Stimulated activated CD4-positive, alpha-beta T cell treated with anti-CD3 and anti-CD28 coated beads, Interleukin-15, amount 100 ng/mL, for 1 hour (primary cell): ENCODE data around the gene SPTB.

ENCODE experiments used
- DNase-seq, 2 donors: peaks; one replicate each; pipeline ENCODE4 v3.0.0-alpha.2; 2020; ENCODE audit warnings: low read depth in 1 of 2, low spot score in 1 of 2

Gene SPTB

DNA sequence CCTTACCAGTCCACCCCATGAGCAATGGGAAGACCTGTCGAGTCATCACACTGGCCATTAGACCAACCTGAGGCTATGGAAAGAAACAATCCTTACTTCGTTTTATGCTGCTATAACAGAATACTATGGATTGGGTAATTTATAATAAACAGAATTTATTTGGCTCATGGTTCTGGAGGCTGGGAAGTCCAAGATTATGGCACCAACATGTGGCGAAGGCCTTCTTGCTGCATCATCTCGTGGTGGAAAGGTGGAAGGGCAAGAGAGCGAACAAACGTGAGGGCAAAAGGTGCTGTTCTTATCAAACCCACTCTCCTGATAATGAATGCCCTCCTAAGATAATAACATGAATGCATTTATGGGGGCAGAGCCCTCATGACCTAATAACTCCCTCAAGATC is 9.6 kb upstream of the SPTB start:
- no peak for DNase-seq

DNA sequence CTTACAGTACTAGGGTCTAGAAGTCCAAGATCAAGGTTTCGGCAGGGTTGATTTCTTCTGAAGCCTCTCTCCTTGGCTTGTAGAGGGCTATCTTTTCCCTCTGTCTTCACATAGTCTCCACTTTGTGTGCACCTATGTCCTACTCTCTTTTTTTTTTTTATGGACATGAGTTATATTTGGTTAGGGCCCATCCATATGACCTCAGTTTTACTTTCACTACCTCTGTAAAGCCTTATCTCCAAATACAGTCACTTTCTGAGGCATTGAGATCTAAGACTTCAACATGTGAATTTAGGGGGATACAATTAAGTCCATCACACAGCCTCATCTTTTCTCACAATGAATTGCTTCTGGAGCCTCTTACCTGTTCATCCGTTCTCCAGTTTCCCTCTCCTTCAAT is 5.9 kb upstream of the SPTB start:
- no peak for DNase-seq

DNA sequence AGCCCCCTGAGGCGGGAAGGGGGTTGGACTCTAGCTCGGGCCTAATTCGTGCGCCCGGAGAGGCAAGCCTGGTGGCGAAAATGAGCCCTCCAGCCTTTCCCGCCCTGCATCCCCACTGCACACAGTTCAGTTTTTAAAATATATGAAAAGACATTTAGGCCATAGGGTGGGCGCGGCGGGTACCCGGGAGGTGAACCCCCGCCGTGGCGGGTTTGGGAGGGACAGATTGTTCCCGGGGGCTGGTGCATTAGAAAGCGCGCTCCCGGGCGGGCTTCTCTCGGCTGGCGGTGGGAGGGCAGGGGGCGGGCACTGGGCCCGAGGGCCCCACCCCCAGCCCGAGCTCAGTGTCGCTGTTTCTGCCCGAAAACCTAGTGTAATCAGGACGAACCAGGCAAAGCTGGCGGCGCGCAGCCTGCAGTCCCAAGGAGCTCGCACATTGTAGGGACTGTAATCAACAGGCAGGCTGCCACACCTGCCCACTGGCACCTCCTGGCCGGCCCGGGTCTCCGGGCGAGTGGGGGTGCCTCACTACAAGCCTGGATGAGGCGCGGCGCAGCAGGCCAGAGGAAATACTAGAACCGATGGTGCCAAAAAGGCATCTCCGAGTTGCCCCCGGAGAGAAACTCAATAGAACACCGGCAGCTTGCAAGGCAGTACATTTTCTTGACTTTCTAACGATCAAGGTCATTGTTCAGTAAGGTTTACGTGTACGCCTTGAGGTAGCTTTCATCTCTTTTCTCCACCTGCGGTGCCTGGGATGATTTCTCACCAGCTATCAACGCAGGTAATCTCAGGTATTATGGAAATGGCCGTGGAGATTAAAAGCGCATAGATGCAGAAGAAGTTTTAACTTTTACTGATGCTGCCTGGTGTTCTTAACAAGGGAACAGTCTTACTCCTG is 764 bp upstream of the SPTB start:
- DNase-seq, result peak; percentile 22 to 46

DNA sequence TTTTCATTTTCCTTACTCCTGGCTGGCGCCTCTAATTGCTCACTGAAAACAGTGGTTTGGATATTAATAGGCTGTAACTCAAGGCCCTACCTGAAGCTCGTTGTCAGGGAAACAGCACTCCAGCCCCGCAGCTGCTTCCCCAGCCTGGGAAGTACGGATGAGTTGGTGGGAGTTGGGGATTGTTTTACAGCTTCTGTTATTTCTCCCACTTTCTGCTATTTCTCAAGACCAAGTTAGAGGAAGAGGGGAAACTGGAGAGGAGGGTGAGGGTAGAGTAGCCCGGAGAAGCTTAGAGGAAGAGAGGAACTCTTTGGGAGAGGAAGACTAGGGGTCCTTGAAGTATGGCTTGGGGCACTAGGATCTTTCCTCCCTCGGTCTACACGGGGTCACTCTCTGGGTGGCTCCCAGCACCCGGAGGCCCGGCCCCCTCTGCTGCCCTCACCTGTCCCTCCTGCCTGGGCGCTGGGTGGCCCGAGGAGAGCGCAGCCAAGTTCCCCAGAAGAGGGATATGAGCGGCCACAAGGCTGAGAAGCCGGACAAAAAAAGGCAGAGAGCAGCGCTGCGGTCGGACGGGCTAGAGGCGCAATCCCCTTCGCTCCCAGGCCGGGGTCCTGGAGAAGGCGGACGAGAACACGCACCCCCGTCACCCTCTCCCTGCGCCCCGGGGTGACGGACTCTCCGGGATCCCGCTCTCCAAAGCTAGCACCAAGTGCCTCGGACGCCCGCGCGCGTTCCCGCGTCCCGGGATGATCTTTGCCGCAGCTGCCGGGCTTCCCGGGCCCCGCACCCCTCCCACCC is 671 bp downstream of the SPTB start:
- DNase-seq, result no peak

GRCh38 chr14:64877846-64878245 is 1.9 kb downstream of the SPTB start:
- no peak for DNase-seq

DNA sequence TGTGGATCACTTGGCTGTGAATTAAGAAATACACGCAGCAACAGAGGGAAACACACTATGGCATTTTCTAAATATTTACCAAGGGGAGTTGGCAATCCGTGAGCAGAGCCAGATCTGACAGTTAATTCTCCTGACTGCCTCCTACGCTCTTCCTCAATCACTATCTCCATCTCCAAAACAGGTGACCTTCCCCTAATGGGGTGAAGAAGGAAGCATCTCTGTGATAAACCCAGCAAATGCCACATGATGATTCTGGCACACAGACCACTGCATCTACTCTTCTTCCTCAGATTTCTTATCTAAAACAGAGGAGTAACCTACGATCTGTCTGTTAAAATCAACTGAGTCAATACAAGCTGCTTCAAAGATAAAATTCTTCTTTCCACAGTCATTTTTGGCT is 4.4 kb downstream of the SPTB start:
- DNase-seq, result no peak

- no peak for DNase-seq
These were observed 6.0 kb downstream of the SPTB start for GRCh38 chr14:64873506-64874219.

GRCh38 chr14:64871344-64871743 is 8.4 kb downstream of the SPTB start:
- DNase-seq, result no peak

- DNase-seq, result no peak
These were observed 9.5 kb downstream of the SPTB start for GRCh38 chr14:64870160-64870559.

DNA sequence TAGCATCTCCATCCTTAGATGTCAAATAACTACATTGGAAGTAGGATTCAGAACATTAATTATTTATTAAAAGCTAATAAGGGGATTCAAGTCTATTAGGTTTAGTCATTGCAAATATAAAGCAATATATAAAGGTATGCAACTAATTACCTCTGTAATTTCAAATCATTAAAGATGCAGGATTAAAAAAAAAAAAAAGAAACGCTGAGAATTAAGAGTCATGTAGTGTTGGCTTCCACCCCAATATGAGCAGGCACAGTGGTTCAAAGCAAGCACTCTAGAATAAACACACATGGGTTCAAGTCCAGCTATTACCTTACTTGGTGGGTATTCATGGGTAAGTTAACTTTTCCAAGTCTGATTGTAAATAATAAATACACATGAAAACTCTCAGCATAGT is 10.9 kb downstream of the SPTB start:
- no peak for DNase-seq

GRCh38 chr14:64868379-64868778 is 11.3 kb downstream of the SPTB start:
- no peak for DNase-seq

DNA sequence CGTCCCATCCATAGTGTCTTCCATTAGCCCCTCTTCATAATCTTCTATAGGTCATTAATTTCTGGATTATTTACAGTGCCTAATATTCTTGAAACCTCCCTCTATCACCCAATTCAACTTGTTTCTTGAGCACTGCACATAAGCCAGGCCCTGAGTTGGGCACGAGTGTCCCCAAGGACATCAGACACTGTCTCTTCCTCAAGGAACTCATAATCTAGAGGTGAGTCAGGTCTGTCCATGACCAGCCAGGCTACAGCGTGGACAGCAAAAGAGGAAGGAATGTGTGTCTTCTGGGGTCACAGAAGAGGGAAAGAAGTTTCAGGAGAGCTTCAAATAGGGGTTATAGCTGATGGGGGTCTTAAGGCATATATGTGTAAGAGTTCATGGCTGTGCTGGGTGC is 12.5 kb downstream of the SPTB start:
- DNase-seq, result no peak

DNA sequence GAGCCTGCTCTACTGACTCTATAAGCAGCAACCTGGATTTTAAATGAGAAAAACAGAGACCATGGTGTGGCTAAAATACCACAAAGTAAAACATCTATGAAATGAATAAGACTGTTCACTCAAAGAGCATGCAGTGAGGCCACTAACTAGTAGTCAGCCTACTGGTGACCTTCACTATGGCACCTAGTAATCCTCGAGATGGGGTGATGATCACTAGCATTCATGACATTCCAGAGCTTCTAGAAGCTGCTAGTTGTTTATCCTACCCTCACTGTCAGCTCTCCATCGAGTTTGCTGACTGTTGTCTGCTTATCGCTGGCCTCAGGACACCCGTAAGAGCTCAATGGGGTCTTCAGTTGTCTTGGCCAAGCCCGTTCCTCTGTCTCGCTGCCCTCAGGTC is 13.7 kb downstream of the SPTB start:
- DNase-seq, result no peak

- no peak for DNase-seq
These were observed 14.6 kb downstream of the SPTB start for GRCh38 chr14:64865109-64865508.

DNA sequence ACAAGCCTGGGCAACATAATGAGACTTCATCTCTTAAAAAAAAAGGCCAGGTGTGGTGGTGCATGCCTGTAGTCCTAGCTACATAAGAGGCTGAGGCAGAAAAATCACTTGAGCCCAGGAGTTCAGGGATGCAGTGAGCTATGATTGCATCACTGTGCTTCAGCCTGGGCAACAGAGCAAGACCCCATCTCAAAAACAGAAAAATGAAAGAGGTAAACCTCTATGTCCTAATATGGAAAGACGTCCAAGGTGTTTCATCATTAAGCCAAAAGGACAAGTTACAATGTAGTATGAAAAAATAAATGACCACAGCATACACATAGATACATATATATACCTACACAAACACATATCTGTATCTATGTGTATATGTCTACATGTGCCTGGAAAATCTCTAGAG is 15.4 kb downstream of the SPTB start:
- DNase-seq, result no peak

DNA sequence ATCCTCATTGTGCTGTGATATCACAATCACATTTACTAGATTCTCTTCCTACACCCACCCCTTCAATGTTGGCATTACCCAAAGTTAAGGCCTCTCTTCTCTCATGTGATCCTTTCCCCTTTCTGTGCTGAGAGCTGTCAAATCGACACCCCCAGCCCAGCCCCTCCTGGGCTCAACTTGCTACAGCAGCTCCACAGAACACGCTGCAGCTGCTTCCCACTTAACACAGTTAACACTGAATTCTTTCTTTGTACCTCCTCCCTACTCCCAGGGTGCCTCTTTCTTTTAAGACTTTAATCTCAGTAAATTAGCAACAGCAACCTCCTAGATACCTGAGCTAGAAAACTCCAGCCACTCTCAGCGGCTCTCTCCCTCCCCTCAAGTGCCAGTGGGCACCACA is 17.8 kb downstream of the SPTB start:
- no peak for DNase-seq

DNA sequence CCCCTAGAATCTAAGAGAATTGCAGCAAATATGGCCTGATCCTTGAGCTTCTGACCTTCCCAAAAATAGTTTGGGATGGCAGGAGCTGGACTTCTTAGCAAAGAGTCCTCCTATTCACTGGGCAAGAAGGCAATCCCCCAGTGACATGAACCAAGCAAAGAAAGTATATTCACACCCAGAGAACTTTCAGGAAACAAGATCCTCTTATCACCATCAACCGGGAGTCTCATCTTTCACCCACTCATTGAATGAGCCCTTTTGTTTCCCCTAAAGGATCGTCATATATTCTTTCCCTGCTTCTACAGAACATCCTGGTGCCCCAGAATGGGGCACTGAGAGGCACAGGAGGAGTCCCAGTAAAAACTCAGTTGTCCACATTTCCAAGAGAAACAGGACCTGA is 19.7 kb downstream of the SPTB start:
- no peak for DNase-seq

DNA sequence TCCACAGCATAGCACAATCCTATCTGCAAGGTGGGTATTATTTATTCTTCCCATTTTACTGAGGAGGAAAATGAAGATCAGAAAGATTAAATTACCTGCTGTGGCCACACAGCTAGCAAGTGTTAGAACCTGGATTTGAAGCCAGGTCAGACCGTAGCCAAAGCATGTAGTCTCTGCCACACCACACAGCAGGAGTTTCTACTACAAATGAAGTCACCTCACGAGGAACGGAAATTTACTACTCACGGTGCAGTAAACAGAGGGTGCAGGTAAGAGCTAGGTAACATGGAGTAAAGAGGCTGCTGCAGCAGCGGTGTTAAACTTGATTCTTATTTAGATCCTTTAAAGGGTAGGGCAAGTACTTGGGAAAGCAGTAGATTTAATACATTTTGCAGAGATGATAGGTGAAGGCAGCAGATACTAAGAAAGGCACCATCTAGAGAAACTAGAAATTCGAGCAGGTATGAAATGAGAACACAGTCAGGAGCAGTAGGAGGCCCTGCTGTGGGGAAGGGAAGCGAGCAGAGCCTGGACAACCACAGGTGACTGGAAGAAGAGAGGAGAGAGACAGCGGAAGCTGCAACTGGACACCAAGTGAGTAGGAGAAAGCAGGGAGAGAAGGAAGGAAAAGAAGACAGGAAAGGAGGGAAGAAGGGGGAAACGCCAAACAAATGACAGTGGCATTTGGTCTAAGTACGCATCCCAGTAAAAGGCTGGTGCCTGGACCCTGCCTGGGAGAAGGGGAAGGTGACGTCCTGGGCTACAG is 21.5 kb downstream of the SPTB start:
- no peak for DNase-seq

DNA sequence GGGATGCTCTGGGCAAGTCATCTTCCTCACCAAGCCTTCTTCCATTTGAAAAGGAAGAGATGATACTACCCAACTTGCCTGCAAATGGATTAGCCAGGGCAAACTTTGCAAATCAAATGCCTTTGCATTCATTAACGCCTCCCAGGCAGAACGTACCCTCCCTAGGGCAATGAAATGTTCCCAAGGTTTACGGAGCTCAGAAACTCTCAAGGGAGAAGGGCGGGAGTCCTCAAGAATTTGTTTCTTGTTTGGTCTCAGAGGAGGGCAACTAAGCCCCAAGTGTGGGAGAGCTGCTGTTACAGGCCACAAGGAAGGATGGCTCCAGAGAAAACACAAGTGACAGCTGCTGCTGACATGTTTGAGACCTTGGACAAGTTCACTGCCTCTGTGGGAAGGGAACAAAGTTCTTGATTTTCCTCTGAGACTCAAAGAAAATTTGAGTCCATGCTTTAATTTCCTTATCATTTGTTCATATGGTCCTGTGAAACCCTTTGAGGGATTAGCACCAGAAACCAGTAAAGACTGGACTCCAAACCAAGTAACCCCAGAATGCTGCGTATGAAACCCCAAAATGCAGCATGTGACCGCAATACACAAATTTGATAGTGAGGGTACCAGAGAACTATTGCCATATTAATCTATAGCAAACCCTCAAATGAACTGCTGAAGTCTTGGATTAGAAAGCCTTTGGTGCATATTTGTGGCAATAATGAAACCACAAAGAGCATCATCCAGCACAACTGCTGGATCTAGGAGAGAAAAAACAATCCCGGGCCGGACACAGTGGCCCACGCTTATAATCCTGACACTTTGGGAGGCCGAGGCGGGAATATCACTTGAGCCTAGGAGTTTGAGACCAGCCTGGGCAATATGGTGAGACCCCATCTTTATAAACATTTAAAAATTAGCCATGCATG is 22.9 kb downstream of the SPTB start:
- no peak for DNase-seq
